Neural cell (in vitro differentiated cells): Measurements from ENCODE around the gene UBE2N.

ENCODE experiments used
- CTCF ChIP-seq: fragments of 450-650 bp; IDR thresholded peaks from 2 replicates; pipeline ENCODE4 v1.5.1; 2014; ENCODE audit warnings: antibody characterized with exemption, mild to moderate bottlenecking, moderate library complexity; ENCODE audit not compliant: poor library complexity, severe bottlenecking
- EP300 ChIP-seq: fragments of 450-650 bp; conservative IDR thresholded peaks from 2 replicates; pipeline ENCODE4 v1.6.1; 2014; ENCODE audit warnings: antibody characterized with exemption, mild to moderate bottlenecking, moderate library complexity; ENCODE audit not compliant: poor library complexity, severe bottlenecking
- EZH2 ChIP-seq: fragments of 200-600, 300-800 bp; shearing (Covaris generic), sonication (generic); IDR thresholded peaks from 2 replicates; pipeline ENCODE4 v1.6.1; 2014; ENCODE audit warnings: antibody characterized with exemption, low read length, borderline replicate concordance, mild to moderate bottlenecking; ENCODE audit not compliant: insufficient read depth, poor library complexity, severe bottlenecking
- RAD21 ChIP-seq: fragments of 450-650 bp; conservative IDR thresholded peaks from 2 replicates; pipeline ENCODE4 v1.6.1; 2014; ENCODE audit warnings: antibody characterized with exemption, mild to moderate bottlenecking, moderate library complexity
- SMC3 ChIP-seq: fragments of 450-650 bp; conservative IDR thresholded peaks from 2 replicates; pipeline ENCODE4 v1.6.1; 2014; ENCODE audit warnings: antibody characterized with exemption, mild to moderate bottlenecking, moderate library complexity; ENCODE audit not compliant: poor library complexity

GRCh38 chr12:93476555-93476954 lies 34.8 kb upstream of the UBE2N start:
- TF ChIP-seq CTCF (no peak), EP300 (no peak), RAD21 (no peak), SMC3 (no peak), EZH2 (no peak)
